IPS DF 19.7 (cell line): ENCODE data around the gene RMND1.
"Not testable (repeated sequence)": the region's sequence is repeated elsewhere in the genome, so short reads cannot be mapped to it uniquely, and the experiment has no call there.

Experiments
- DNase-seq: peaks from one replicate; pipeline ENCODE4 v3.0.0-alpha.2; 2013; ENCODE audit warnings: low read depth, low spot score

Gene RMND1

GRCh38 chr6:151452750-151453427, 963 bp upstream of the RMND1 start:
- DNase-seq = no peak

- no peak for DNase-seq
Observed at GRCh38 chr6:151451417-151451949, 443 bp downstream of the RMND1 start.

GRCh38 chr6:151450928-151451327, 998 bp downstream of the RMND1 start:
- DNase-seq = not testable (repeated sequence)

- no peak for DNase-seq
Observed at GRCh38 chr6:151448623-151449022, 3.3 kb downstream of the RMND1 start.

GRCh38 chr6:151447237-151447636, 4.7 kb downstream of the RMND1 start:
- DNase-seq = no peak

GRCh38 chr6:151445482-151445881, 6.4 kb downstream of the RMND1 start:
- DNase-seq = no peak

GRCh38 chr6:151443911-151444621, 7.9 kb downstream of the RMND1 start:
- DNase-seq = no peak

- DNase-seq = no peak
Observed at GRCh38 chr6:151443454-151443853, 8.5 kb downstream of the RMND1 start.

- DNase-seq = no peak
Observed at GRCh38 chr6:151442371-151442770, 9.6 kb downstream of the RMND1 start.

GRCh38 chr6:151441390-151442166, 10.3 kb downstream of the RMND1 start:
- DNase-seq = no peak

- DNase-seq = no peak
Observed at GRCh38 chr6:151440930-151441329, 11.0 kb downstream of the RMND1 start.

- DNase-seq = no peak
Observed at GRCh38 chr6:151440498-151440897, 11.4 kb downstream of the RMND1 start.

GRCh38 chr6:151437401-151437800, 14.5 kb downstream of the RMND1 start:
- no peak for DNase-seq

- no peak for DNase-seq
Observed at GRCh38 chr6:151436802-151437201, 15.1 kb downstream of the RMND1 start.

- DNase-seq = no peak
Observed at GRCh38 chr6:151436300-151436699, 15.6 kb downstream of the RMND1 start.

GRCh38 chr6:151434369-151434768, 17.6 kb downstream of the RMND1 start:
- DNase-seq = no peak

GRCh38 chr6:151432651-151433050, 19.3 kb downstream of the RMND1 start:
- DNase-seq = no peak

GRCh38 chr6:151431337-151431736, 20.6 kb downstream of the RMND1 start:
- no peak for DNase-seq

- no peak for DNase-seq
Observed at GRCh38 chr6:151430886-151431285, 21.0 kb downstream of the RMND1 start.

- no peak for DNase-seq
Observed at GRCh38 chr6:151428093-151428735, 23.7 kb downstream of the RMND1 start.

- DNase-seq = no peak
Observed at GRCh38 chr6:151425561-151425960, 26.4 kb downstream of the RMND1 start.

- DNase-seq = no peak
Observed at GRCh38 chr6:151422981-151423380, 28.9 kb downstream of the RMND1 start.
